Measurements from ENCODE around the gene DPYSL4. TPM values are rescaled to one million over a fixed set of nuclear protein-coding genes. Genes with fewer than 3 reads are reported as not detected.
A peak's percentile ranks its signal among the peaks of the same experiment; 100 is the strongest.

The DPYSL4 gene
- total RNA-seq, 2 donors from 2014 or later, result 0.28 TPM; not detected in 1

- Histone ChIP-seq H3K36me3 (no peaks in the 10 kb centered on the region), H3K27me3 (replicated peaks; ENCODE audit: insufficient read depth) (no peaks in the 10 kb centered on the region), H3K4me1 (ENCODE audit: control insufficient read depth in 1 of 2, low read depth in 2 of 2) (no peaks in the 10 kb centered on the region), H3K9me3 (no peaks in the 10 kb centered on the region), H3K27ac (no peak overlapping the region), H3K4me3 (no peak overlapping the region)
- TF ChIP-seq, protein P1, sequence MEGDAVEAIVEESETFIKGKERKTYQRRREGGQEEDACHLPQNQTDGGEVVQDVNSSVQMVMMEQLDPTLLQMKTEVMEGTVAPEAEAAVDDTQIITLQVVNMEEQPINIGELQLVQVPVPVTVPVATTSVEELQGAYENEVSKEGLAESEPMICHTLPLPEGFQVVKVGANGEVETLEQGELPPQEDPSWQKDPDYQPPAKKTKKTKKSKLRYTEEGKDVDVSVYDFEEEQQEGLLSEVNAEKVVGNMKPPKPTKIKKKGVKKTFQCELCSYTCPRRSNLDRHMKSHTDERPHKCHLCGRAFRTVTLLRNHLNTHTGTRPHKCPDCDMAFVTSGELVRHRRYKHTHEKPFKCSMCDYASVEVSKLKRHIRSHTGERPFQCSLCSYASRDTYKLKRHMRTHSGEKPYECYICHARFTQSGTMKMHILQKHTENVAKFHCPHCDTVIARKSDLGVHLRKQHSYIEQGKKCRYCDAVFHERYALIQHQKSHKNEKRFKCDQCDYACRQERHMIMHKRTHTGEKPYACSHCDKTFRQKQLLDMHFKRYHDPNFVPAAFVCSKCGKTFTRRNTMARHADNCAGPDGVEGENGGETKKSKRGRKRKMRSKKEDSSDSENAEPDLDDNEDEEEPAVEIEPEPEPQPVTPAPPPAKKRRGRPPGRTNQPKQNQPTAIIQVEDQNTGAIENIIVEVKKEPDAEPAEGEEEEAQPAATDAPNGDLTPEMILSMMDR (IDR thresholded peaks at IDR 0.05), result no peak
- DNase-seq (ENCODE audit: low spot score) (no peak), ATAC-seq (ENCODE audit: insufficient number of reproducible peaks, low FRiP score, low read depth) (no peak)
These were observed 58.3 kb downstream of the DPYSL4 start for GRCh38 chr10:132245056-132245455.

GRCh38 chr10:132246296-132246695, 59.5 kb downstream of the DPYSL4 start:
- DNase-seq (ENCODE audit: low spot score), result no peak
- Histone ChIP-seq H3K4me3 (no peak overlapping the region), H3K27ac (no peak overlapping the region), H3K36me3 (no peaks in the 10 kb centered on the region), H3K9me3 (no peaks in the 10 kb centered on the region), H3K4me1 (ENCODE audit: control insufficient read depth in 1 of 2, low read depth in 2 of 2) (no peaks in the 10 kb centered on the region), H3K27me3 (replicated peaks; ENCODE audit: insufficient read depth) (no peaks in the 10 kb centered on the region)
- ATAC-seq (ENCODE audit: insufficient number of reproducible peaks, low FRiP score, low read depth), result no peak
- TF ChIP-seq, protein P1 (IDR thresholded peaks at IDR 0.05), result no peak

GRCh38 chr10:132247943-132248342, 61.2 kb downstream of the DPYSL4 start:
- TF ChIP-seq, protein P1 (IDR thresholded peaks at IDR 0.05), result no peak
- H3K4me1 ChIP-seq (ENCODE audit: control insufficient read depth in 1 of 2, low read depth in 2 of 2), result no peaks in the 10 kb centered on the region
- no peak overlapping the region for H3K4me3 ChIP-seq
- no peak overlapping the region for H3K27ac ChIP-seq
- no peaks in the 10 kb centered on the region for H3K9me3 ChIP-seq
- H3K36me3 ChIP-seq, result no peaks in the 10 kb centered on the region
- DNase-seq (ENCODE audit: low spot score), result no peak
- no peak for ATAC-seq (ENCODE audit: insufficient number of reproducible peaks, low FRiP score, low read depth)
- no peaks in the 10 kb centered on the region for H3K27me3 ChIP-seq (replicated peaks; ENCODE audit: insufficient read depth)

DNA sequence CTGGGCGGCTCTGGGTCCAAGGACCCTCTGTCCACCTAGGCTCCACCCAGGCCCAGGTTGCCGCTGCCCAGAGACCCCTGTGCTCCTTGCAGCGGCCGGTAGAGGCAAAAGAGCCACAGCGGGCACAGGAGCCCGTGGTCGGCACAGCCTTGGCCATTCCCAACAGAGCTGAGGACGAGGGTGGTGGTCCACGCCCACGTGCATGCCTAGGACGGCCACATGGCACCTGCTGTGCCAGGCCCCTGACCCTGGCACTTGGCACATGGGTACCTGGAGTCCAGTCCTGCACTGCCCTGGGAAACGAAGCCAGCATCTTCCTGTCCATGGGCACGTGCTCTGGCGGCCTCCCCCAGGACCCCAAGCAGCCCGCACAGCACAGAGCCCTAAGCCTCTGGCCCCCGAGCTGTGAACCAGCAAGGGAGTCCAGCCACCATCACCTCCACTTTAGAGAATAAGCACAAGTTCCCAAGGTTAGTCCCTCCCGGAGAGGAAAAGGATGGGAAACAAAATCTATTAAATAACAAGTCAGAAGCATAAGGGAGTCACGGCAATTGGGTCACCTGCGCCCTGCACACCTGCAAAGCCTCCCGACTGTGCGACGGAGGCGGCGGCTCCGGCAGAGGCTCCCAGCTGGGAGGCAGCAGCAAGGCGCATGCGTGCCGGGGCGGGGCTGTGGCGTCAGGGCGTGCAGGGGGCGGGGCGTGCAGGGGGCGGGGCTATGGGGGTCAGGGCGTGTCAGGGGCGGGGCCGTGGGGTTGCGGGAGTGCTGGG, 61.9 kb downstream of the DPYSL4 start:
- H3K27ac ChIP-seq, result no peak overlapping the region
- ATAC-seq (ENCODE audit: insufficient number of reproducible peaks, low FRiP score, low read depth) (no peak), DNase-seq (ENCODE audit: low spot score) (no peak)
- no peaks in the 10 kb centered on the region for H3K36me3 ChIP-seq
- TF ChIP-seq, protein P1 (IDR thresholded peaks at IDR 0.05), result no peak
- H3K9me3 ChIP-seq, result no peaks in the 10 kb centered on the region
- H3K4me3 ChIP-seq, result peak overlapping the region; percentile 29
- H3K4me1 ChIP-seq (ENCODE audit: control insufficient read depth in 1 of 2, low read depth in 2 of 2), result no peaks in the 10 kb centered on the region
- no peaks in the 10 kb centered on the region for H3K27me3 ChIP-seq (replicated peaks; ENCODE audit: insufficient read depth)

DNA sequence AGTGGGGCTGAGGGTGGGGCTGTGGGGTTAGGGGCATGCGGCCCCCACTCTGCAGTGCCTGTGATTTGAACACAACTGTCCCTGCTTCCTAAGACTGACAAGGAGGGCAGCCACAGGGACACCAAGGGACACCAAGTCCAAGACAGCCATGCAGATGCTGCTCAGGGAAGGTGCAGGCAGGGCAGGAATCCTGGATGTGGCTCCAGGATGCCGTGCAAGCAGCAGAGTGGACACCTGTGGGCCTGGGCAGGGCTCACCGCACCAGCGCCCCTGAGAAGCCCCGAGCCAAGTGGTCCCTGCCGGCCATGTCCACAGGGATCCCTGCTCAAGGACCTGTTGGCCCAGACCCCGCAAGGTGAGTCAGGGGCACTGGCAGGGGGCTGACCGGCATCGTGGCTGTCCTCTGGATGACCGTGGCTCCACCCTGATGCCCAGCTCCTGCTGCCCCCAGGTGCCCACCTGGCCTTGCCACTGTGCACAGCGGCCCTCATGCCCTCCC, 62.5 kb downstream of the DPYSL4 start:
- ATAC-seq (ENCODE audit: insufficient number of reproducible peaks, low FRiP score, low read depth), result no peak
- Histone ChIP-seq H3K36me3 (no peaks in the 10 kb centered on the region), H3K9me3 (no peaks in the 10 kb centered on the region), H3K27ac (no peak overlapping the region), H3K27me3 (replicated peaks; ENCODE audit: insufficient read depth) (no peaks in the 10 kb centered on the region), H3K4me1 (ENCODE audit: control insufficient read depth in 1 of 2, low read depth in 2 of 2) (no peaks in the 10 kb centered on the region), H3K4me3 (no peak overlapping the region)
- no peak for DNase-seq (ENCODE audit: low spot score)
- TF ChIP-seq, protein P1 (IDR thresholded peaks at IDR 0.05), result no peak
